Neural cell (in vitro differentiated cells): ENCODE data around the gene LINGO1.

Source experiments
- EP300 ChIP-seq: fragments of 450-650 bp; conservative IDR thresholded peaks from 2 replicates; pipeline ENCODE4 v1.6.1; 2014; ENCODE audit warnings: antibody characterized with exemption, mild to moderate bottlenecking, moderate library complexity; ENCODE audit not compliant: poor library complexity, severe bottlenecking
- POLR2AphosphoS5 ChIP-seq: IDR thresholded peaks from 2 replicates; pipeline ENCODE4 v1.6.1; 2012
- TF ChIP-seq, protein P1 (sequence below): fragments of 450-650 bp; IDR thresholded peaks from 2 replicates; pipeline ENCODE4 v1.5.1; 2014; ENCODE audit warnings: antibody characterized with exemption, mild to moderate bottlenecking, moderate library complexity; ENCODE audit not compliant: poor library complexity, severe bottlenecking

DNA sequence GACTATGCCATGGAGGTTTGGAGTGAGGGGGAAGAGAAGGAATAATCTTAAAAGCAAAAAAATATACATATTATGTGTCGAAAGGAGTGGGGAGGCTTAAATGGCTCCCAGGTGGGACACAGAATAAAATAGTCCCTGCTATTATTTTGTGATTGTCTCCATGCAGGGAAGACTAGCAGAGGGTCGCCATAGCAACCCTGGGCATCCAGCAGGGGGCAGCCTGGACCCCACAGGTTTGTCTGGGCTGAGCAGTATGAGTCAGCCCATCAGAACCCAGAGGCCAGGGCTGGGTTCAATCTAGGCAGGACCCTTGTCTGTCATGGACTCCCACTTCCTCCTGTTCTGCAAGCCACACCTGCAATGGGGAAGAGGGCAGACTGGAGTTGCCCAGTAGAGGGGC, 17.6 kb upstream of the LINGO1 start:
- TF ChIP-seq EP300 (no peak), POLR2AphosphoS5 (no peak)
- TF ChIP-seq, protein P1, sequence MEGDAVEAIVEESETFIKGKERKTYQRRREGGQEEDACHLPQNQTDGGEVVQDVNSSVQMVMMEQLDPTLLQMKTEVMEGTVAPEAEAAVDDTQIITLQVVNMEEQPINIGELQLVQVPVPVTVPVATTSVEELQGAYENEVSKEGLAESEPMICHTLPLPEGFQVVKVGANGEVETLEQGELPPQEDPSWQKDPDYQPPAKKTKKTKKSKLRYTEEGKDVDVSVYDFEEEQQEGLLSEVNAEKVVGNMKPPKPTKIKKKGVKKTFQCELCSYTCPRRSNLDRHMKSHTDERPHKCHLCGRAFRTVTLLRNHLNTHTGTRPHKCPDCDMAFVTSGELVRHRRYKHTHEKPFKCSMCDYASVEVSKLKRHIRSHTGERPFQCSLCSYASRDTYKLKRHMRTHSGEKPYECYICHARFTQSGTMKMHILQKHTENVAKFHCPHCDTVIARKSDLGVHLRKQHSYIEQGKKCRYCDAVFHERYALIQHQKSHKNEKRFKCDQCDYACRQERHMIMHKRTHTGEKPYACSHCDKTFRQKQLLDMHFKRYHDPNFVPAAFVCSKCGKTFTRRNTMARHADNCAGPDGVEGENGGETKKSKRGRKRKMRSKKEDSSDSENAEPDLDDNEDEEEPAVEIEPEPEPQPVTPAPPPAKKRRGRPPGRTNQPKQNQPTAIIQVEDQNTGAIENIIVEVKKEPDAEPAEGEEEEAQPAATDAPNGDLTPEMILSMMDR: peak; percentile 60
